ENCODE results near the gene CUBN.
A peak's percentile ranks its signal among the peaks of the same experiment; 100 is the strongest.

CUBN gene

DNA sequence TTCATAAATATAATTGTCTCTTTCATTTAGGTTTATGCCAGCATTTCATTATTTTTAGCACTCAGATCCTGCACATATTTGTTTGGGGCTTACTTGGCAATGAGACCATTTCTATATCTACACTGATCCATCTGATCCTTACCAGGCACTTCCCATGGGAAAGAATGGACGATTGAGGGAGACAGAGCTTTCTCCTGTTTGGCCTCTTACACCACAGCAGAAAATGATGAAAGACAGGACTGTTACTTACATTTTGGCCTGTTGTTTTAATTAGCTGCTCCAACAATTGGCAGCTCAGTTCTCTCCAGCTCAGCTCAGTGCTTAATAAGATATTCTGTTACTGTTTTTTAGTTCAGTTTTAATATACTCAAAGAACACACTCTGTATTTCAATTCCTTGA, 234.8 kb downstream of the CUBN start:
- no peak for DNase-seq (ENCODE audit: insufficient read length, low spot score)
- no peak for TF ChIP-seq POLR2A (IDR thresholded peaks at IDR 0.05; ENCODE audit: low read depth, low read length)
- FAIRE-seq: no peak

- DNase-seq (ENCODE audit: insufficient read length, low spot score): no peak
- no peak for FAIRE-seq
- TF ChIP-seq POLR2A (IDR thresholded peaks at IDR 0.05; ENCODE audit: low read depth, low read length): no peak
Observed at GRCh38 chr10:16893664-16894063, 235.9 kb downstream of the CUBN start.

DNA sequence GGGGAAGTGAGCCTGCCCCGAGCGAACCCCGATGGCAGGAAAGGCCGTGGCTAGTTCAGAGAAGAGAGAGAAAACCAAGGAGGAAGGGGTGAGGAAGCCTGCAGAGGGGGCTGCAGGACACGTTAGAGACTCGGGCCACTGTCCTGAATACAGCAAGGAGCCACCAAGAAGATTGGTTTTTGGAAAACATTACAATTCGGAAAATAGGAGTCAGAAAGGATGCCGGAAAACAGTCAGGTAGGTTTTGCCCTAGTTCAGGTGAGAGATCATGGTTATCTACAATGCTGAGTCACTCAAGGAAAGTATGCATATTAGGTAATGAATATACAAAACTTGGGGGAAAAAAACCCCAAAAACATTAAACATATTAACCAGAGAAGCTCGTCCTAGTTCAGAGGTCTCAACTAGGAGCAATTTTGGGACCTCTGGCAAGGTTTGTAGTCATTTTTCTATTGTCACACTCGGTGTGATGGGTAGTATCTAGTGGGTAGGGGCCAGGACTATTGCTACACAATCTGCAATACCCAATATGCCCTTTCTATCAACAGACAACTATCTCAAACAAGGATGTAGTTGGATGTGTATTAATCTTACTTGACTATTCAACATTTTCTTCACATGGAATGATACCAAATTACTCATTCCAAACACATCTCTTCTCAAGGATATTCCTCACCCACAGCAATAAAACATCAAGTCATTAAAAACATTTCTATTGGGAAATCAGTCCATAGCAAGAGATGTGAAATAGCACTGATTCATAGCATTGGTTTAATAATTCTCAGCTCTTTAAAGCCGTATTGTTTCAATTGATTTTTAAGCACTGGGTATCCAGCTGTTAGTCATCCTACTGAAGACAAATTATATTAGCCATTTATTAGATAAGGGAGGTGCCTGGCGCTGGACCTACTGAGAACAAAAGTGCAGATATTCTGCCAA, 238.0 kb downstream of the CUBN start:
- TF ChIP-seq POLR2A (IDR thresholded peaks at IDR 0.05; ENCODE audit: low read depth, low read length): peak; percentile 32; the same call in 1 of the 2 replicates
- FAIRE-seq (peak; percentile 99), DNase-seq (ENCODE audit: insufficient read length, low spot score) (no peak)

DNA sequence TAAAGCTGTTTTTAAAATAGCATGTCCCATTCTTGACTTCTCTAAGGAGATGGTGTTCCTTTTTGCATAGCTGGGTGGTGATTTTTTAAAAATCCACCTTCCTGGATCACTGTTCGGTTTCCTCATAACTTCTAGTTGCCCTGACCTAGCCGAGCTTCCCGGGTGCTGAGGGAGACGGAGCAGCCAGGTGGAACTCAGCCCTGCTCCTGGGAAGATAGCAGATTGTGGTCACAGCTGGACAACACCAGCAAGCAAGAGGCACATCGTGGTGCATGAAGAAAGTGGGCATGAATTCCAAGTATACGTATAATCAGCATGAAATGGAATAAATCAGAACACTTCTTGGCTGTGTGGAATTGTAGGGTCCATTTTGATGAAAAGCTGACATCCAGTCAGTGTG, 238.9 kb downstream of the CUBN start:
- TF ChIP-seq POLR2A (IDR thresholded peaks at IDR 0.05; ENCODE audit: low read depth, low read length): no peak
- no peak for FAIRE-seq

DNA sequence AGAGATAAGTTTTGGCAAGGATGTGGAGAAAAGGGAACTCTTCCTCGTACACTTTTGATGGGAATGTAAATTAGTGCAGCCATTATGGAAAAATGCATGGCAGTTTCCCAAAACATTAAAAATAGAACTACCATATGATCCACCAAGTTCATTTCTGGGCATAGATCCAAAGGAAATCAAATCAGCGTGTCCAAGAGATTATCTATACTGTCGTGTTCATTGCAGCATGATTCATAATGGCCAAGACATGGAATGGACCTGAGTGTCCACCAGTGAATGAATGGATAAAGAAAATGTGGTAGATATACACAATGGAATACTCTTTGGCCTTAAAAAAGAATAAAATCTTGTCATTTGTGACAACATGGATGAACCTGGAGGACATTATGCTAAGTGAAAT, 242.0 kb downstream of the CUBN start:
- FAIRE-seq: peak; percentile 27
- DNase-seq (ENCODE audit: insufficient read length, low spot score): no peak
- no peak for TF ChIP-seq POLR2A (IDR thresholded peaks at IDR 0.05; ENCODE audit: low read depth, low read length)

More for the DNA sequence above, 238.9 kb downstream of the CUBN start:
- no peak for DNase-seq (ENCODE audit: insufficient read length, low spot score)

DNA sequence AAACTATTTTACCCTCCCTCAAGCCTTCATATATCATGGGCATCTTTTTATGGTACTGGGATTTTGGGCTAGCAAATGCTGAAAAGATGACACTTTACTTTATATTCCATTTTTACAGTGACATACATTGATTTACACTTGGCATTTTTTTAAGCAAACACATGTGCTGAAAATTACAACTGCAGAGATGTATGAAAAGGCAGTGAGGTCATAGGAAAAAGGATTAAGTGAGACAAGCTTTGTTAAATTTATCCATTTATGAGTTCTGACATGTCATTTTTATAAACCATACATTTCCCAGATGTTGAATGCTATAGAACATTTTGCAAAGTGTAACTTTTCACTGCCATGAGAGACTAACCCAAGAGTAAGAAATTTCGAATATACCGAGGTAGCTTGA, 243.6 kb downstream of the CUBN start:
- TF ChIP-seq POLR2A (IDR thresholded peaks at IDR 0.05; ENCODE audit: low read depth, low read length): no peak
- no peak for DNase-seq (ENCODE audit: insufficient read length, low spot score)
- FAIRE-seq: no peak

DNA sequence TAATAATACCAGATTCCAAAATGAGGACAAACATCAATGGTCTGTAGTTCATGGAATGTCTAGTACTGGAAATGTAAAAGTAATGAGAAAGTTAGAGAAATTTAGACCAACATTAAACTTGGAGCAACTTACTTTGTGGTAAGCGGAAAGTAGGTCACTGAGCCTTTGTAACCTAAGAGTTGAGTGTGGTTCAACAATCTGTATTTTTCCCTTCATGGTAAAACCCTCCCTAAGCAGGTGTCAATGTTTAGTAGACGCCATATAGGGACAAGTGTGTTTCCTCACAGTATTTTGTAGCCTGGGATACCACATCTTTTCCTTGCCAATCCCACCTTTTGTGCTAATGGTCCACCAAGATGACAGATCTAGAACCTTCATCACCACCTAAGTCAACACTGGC, 245.1 kb downstream of the CUBN start:
- no peak for DNase-seq (ENCODE audit: insufficient read length, low spot score)
- no peak for FAIRE-seq
- no peak for TF ChIP-seq POLR2A (IDR thresholded peaks at IDR 0.05; ENCODE audit: low read depth, low read length)

DNA sequence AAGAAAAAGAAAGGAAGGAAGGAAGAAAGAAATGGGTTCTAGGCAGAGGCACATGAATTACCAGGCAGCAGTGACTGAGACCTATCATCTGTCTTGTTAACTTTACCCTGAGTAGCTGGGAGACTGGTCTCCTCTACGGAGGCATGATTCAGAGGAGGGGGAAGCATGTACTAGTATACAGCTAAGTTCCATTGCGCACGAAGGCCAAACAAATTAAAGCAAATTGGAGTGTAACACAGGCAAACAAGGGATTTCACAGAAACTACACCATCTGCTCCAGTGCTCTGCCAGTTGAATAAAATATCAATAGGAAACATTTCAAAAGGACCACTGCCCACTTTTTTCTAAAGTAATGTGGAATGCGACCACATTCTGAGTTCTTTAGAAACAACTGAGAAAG, 246.5 kb downstream of the CUBN start:
- no peak for FAIRE-seq
- TF ChIP-seq POLR2A (IDR thresholded peaks at IDR 0.05; ENCODE audit: low read depth, low read length): no peak
- DNase-seq (ENCODE audit: insufficient read length, low spot score): no peak

DNA sequence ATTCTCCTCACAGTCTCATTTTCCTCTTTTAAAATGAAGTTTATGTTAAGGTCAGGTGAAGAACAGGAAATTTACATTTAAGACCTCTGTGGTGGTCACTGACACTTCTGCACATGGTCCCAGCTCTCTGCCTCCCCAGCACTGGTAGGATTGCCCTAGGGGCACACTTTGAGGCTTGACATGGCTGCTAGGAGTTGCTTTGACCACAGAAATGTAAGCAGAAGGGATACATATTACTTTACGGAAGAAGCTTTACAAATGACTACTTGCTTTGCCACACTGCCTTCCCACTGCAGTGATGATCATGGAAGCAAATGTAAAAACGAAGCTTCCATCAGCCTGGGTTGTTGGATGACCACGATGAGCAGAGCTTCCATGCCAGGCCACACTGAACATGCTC, 259.3 kb downstream of the CUBN start:
- FAIRE-seq (no peak), DNase-seq (ENCODE audit: insufficient read length, low spot score) (no peak)
- no peak for TF ChIP-seq POLR2A (IDR thresholded peaks at IDR 0.05; ENCODE audit: low read depth, low read length)

DNA sequence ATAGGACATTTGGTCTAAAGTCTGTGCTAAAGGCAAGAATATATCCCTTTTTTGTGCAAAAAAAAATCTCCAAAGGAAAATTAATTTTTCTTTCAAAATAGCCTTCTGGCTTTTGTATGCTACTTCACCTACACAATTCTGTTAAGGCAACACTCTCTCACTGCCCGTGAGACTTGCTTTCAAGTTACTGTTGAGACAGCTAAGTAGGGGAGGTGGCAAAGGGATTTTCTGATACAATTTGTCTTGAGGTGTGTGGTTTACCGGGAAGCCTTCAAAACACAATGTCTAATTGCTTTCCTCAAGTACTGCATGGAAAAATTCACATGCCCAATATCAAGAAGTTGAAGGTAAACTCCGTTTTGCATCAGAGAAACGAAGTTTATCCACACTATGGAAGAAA, 261.6 kb downstream of the CUBN start:
- DNase-seq (ENCODE audit: insufficient read length, low spot score) (no peak), FAIRE-seq (peak; percentile 48)
- TF ChIP-seq POLR2A (IDR thresholded peaks at IDR 0.05; ENCODE audit: low read depth, low read length): no peak

- no peak for TF ChIP-seq POLR2A (IDR thresholded peaks at IDR 0.05; ENCODE audit: low read depth, low read length)
- DNase-seq (ENCODE audit: insufficient read length, low spot score): no peak
- peak; percentile 93 for FAIRE-seq
Observed at GRCh38 chr10:16867556-16867955, 262.1 kb downstream of the CUBN start.

GRCh38 chr10:16866541-16867275, 262.9 kb downstream of the CUBN start:
- no peak for TF ChIP-seq POLR2A (IDR thresholded peaks at IDR 0.05; ENCODE audit: low read depth, low read length)
- DNase-seq (ENCODE audit: insufficient read length, low spot score) (no peak), FAIRE-seq (no peak)

- FAIRE-seq (no peak), DNase-seq (ENCODE audit: insufficient read length, low spot score) (no peak)
- no peak for TF ChIP-seq POLR2A (IDR thresholded peaks at IDR 0.05; ENCODE audit: low read depth, low read length)
Observed at GRCh38 chr10:16865766-16866165, 263.8 kb downstream of the CUBN start.

- DNase-seq (ENCODE audit: insufficient read length, low spot score) (no peak), FAIRE-seq (no peak)
- TF ChIP-seq POLR2A (IDR thresholded peaks at IDR 0.05; ENCODE audit: low read depth, low read length): no peak
Observed at GRCh38 chr10:16863766-16864165, 265.8 kb downstream of the CUBN start.

- FAIRE-seq (no peak), DNase-seq (ENCODE audit: insufficient read length, low spot score) (no peak)
- no peak for TF ChIP-seq POLR2A (IDR thresholded peaks at IDR 0.05; ENCODE audit: low read depth, low read length)
Observed at GRCh38 chr10:16857419-16857818, 272.2 kb downstream of the CUBN start.

Data from H54 (cell line).